Fibroblast of mammary gland (primary cell): ENCODE measurements around the gene AMBN.

Source experiments
- DNase-seq: peaks from one replicate; pipeline ENCODE4 v3.0.0-alpha.2; 2010; ENCODE audit warnings: low read depth
- H3K4me3 ChIP-seq: 2 replicates; pipeline ENCODE4 v1.5.1; 2011; ENCODE audit warnings: low read depth, mild to moderate bottlenecking, low read length, moderate library complexity; ENCODE audit not compliant: control insufficient read depth
- CTCF ChIP-seq: conservative IDR thresholded peaks from 2 replicates; pipeline ENCODE4 v1.5.1; 2011; ENCODE audit warnings: low read depth, low read length, inconsistent platforms; ENCODE audit not compliant: control insufficient read depth, insufficient read depth

The AMBN gene

GRCh38 chr4:70586841-70587240 is 5.2 kb upstream of the AMBN start:
- TF ChIP-seq CTCF, result no peak

GRCh38 chr4:70589785-70590184 is 2.3 kb upstream of the AMBN start:
- TF ChIP-seq CTCF, result no peak
- DNase-seq, result no peak
- H3K4me3 ChIP-seq, result no peak overlapping the region

More at GRCh38 chr4:70586841-70587240, 5.2 kb upstream of the AMBN start:
- H3K4me3 ChIP-seq, result no peak overlapping the region
- DNase-seq, result no peak

GRCh38 chr4:70594196-70594595 is 2.1 kb downstream of the AMBN start:
- no peak for DNase-seq
- TF ChIP-seq CTCF, result no peak
- no peak overlapping the region for H3K4me3 ChIP-seq

GRCh38 chr4:70600305-70600704 is 8.2 kb downstream of the AMBN start:
- no peak for TF ChIP-seq CTCF
- no peak for DNase-seq
- no peak overlapping the region for H3K4me3 ChIP-seq

GRCh38 chr4:70600977-70601376 is 8.9 kb downstream of the AMBN start:
- TF ChIP-seq CTCF, result no peak
- DNase-seq, result no peak
- H3K4me3 ChIP-seq, result no peak overlapping the region

- peak; percentile 67 for DNase-seq
- TF ChIP-seq CTCF, result peak; percentile 71
- no peak overlapping the region for H3K4me3 ChIP-seq
Observed at GRCh38 chr4:70601422-70602039, 9.5 kb downstream of the AMBN start.

- DNase-seq, result peak; percentile 44
Observed at GRCh38 chr4:70603856-70604255, 11.8 kb downstream of the AMBN start.

More at GRCh38 chr4:70603856-70604255, 11.8 kb downstream of the AMBN start:
- no peak for TF ChIP-seq CTCF
- H3K4me3 ChIP-seq, result no peak overlapping the region
